K562 (cell line): ENCODE data around the gene NR1D2. TPM values are rescaled to one million over a fixed set of nuclear protein-coding genes. Genes with fewer than 3 reads are reported as not detected.

Experiments used
- ATAC-seq: fragments of 200-7000 bp; cut with Tn5 transposase; 3 replicates; pipeline ENCODE4 v1.9.1; 2020; ENCODE audit warnings: moderate library complexity
- BruUV-seq: library from RNA; stranded (reverse); fragments of 400-500 nt; replicated peaks from 2 replicates; lab custom pipeline; 2021; lab: Mats Ljungman, UMichigan
- CTCF ChIA-PET: fragments of 300-600 bp; formaldehyde crosslinking; extraction: SDS; loops from one replicate; lab custom pipeline; 2021; ENCODE audit warnings: low intra/inter-chr PET ratio; lab: Yijun Ruan, JAX
- POLR2A ChIA-PET: fragments of 300-600, 350-650 bp; sonication (Branson Sonifier 250); formaldehyde crosslinking; extraction: SDS; loops from one replicate; lab custom pipeline; 2021; ENCODE audit warnings: antibody characterized with exemption, inconsistent platforms; lab: Yijun Ruan, JAX
- DNase-seq, 4 experiments: peaks; one replicate each; pipeline versions ENCODE4 v3.0.0 to v3.0.0-alpha.2; 2011 to 2018; ENCODE audit warnings: low spot score in 3 of 4, mixed read lengths in 3 of 4; ENCODE audit errors: extremely low read depth in 1 of 4
- FAIRE-seq: peaks from 2 replicates; lab custom pipeline; 2011; peaks lifted over from hg19 to GRCh38; lab: Jason Lieb, UNC
- H2AFZ ChIP-seq: 2 replicates; pipeline ENCODE4 v1.6.0; 2011; ENCODE audit warnings: low read depth, low read length, control low read depth, inconsistent platforms
- H3K27ac ChIP-seq: fragments of 200-600 bp; 3 replicates; pipeline ENCODE4 v1.8.0; 2011; ENCODE audit warnings: low read depth, mild to moderate bottlenecking, control low read depth, inconsistent platforms, low read length, moderate library complexity, mixed read lengths; ENCODE audit errors: extremely low read depth
- H3K27me3 ChIP-seq, 2 experiments: fragments of 300-600 bp in 1 of 2; 2 replicates in 1 of 2; 3 replicates in 1 of 2; pipeline versions ENCODE4 v1.6.0 to v1.8.0; 2011; ENCODE audit warnings: inconsistent platforms in 2 of 2, low read length in 2 of 2, mild to moderate bottlenecking in 1 of 2, mixed read lengths in 1 of 2, moderate library complexity in 1 of 2; ENCODE audit not compliant: control insufficient read depth in 2 of 2, insufficient read depth in 2 of 2
- H3K36me3 ChIP-seq: fragments of 300-600 bp; 3 replicates; pipeline ENCODE4 v1.8.0; 2011; ENCODE audit warnings: mild to moderate bottlenecking, low read length, inconsistent platforms; ENCODE audit not compliant: control insufficient read depth, insufficient read depth
- H3K4me1 ChIP-seq, 2 experiments: fragments of 200-600 bp in 1 of 2; replicated peaks in 1 of 2; 2 replicates in 1 of 2; 3 replicates in 1 of 2; pipeline versions ENCODE4 v1.5.1 to v1.8.0; 2011; ENCODE audit warnings: inconsistent platforms in 2 of 2, low read length in 2 of 2, mild to moderate bottlenecking in 1 of 2, mixed read lengths in 1 of 2, moderate library complexity in 1 of 2; ENCODE audit not compliant: control insufficient read depth in 2 of 2, insufficient read depth in 2 of 2
- H3K4me2 ChIP-seq: 2 replicates; pipeline ENCODE4 v1.6.1; 2011; ENCODE audit warnings: low read length, control low read depth, inconsistent platforms, mixed read lengths; ENCODE audit not compliant: insufficient read depth
- H3K4me3 ChIP-seq: fragments of 200-600 bp; sonication (generic), shearing (Covaris generic); 2 replicates; pipeline ENCODE4 v1.5.1; 2016; ENCODE audit warnings: control low read depth, inconsistent platforms
- H3K79me2 ChIP-seq: fragments of 200-600 bp; 3 replicates; pipeline ENCODE4 v1.8.0; 2011; ENCODE audit warnings: low read length, inconsistent platforms; ENCODE audit not compliant: control insufficient read depth, insufficient read depth
- H3K9ac ChIP-seq, 2 experiments: 2 replicates each; pipeline versions ENCODE4 v1.6.0 to v1.6.1; 2011; ENCODE audit warnings: low read depth in 2 of 2, low read length in 2 of 2, control low read depth in 1 of 2, inconsistent platforms in 1 of 2, mild to moderate bottlenecking in 1 of 2, mixed read lengths in 1 of 2; ENCODE audit not compliant: insufficient read depth in 1 of 2
- H3K9me1 ChIP-seq: one replicate; pipeline ENCODE4 v1.6.0; 2011; ENCODE audit warnings: inconsistent platforms, mild to moderate bottlenecking, low read length, moderate library complexity; ENCODE audit not compliant: control insufficient read depth, insufficient read depth
- H3K9me3 ChIP-seq: replicated peaks from 2 replicates; pipeline ENCODE4 v1.5.1; 2011; ENCODE audit warnings: low read depth, low read length, inconsistent platforms; ENCODE audit not compliant: control insufficient read depth, insufficient read depth
- H4K20me1 ChIP-seq: replicated peaks from 2 replicates; pipeline ENCODE4 v1.6.1; 2011; ENCODE audit warnings: low read length, inconsistent platforms, mixed read lengths; ENCODE audit not compliant: control insufficient read depth, insufficient read depth
- ATF3 ChIP-seq, 2 experiments: fragments of 450-650 bp in 1 of 2; sonication (generic) in 1 of 2; formaldehyde crosslinking in 1 of 2; IDR thresholded peaks in 1 of 2; conservative IDR thresholded peaks in 1 of 2; 2 replicates each; pipeline versions ENCODE4 v1.6.1 to v1.8.1; 2016 to 2023; ENCODE audit warnings: mild to moderate bottlenecking in 2 of 2, moderate library complexity in 2 of 2, inconsistent platforms in 1 of 2, missing genetic modification reagents in 1 of 2
- CBX8 ChIP-seq: fragments of 200-600 bp; sonication (generic); IDR thresholded peaks from 2 replicates; pipeline ENCODE4 v1.6.1; 2012; ENCODE audit warnings: borderline replicate concordance, mixed run types, low read depth, mild to moderate bottlenecking, moderate library complexity, mixed read lengths, low read length, control low read depth, inconsistent platforms; ENCODE audit not compliant: poor library complexity, severe bottlenecking; ENCODE audit errors: extremely low read depth
- DMBX1 ChIP-seq: fragments of 250-450 bp; sonication (Bioruptor Pico); IDR thresholded peaks from 2 replicates; pipeline ENCODE4 v1.8.0; 2022; ENCODE audit warnings: inconsistent platforms, mild to moderate bottlenecking, moderate library complexity, borderline replicate concordance
- ELF1 ChIP-seq: fragments of 200-800 bp; sonication (Bioruptor generic); IDR thresholded peaks from 2 replicates; pipeline ENCODE4 v1.6.1; 2016; ENCODE audit warnings: missing genetic modification characterization, missing compliant biosample characterization
- ELF4 ChIP-seq: fragments of 450-650 bp; formaldehyde crosslinking; IDR thresholded peaks from 2 replicates; pipeline ENCODE4 v1.4.0; 2022; ENCODE audit warnings: missing genetic modification characterization
- IRF2 ChIP-seq: sonication (generic); formaldehyde crosslinking; IDR thresholded peaks from 2 replicates; pipeline ENCODE4 v1.8.1; 2022; ENCODE audit warnings: mild to moderate bottlenecking, missing genetic modification reagents
- LCOR ChIP-seq: sonication (generic); formaldehyde crosslinking; IDR thresholded peaks from 2 replicates; pipeline ENCODE4 v1.8.0; 2022; ENCODE audit warnings: mild to moderate bottlenecking, missing genetic modification reagents
- NR4A1 ChIP-seq, 2 experiments: fragments of 250-450 bp in 1 of 2; fragments of 450-650 bp in 1 of 2; sonication (Bioruptor Pico) in 1 of 2; IDR thresholded peaks; 2 replicates each; pipeline versions ENCODE4 v1.4.0 to v1.6.1; 2016 to 2020; ENCODE audit warnings: mild to moderate bottlenecking in 2 of 2, missing compliant biosample characterization in 1 of 2, missing genetic modification characterization in 1 of 2, moderate library complexity in 1 of 2
- POLR3A ChIP-seq: IDR thresholded peaks from 2 replicates; pipeline ENCODE4 v1.6.1; 2011; ENCODE audit warnings: borderline replicate concordance, mild to moderate bottlenecking, moderate library complexity; ENCODE audit not compliant: insufficient read length, insufficient read depth; ENCODE audit errors: extremely low read depth
- PYGO2 ChIP-seq: fragments of 450-650 bp; IDR thresholded peaks from 2 replicates; pipeline ENCODE4 v1.6.1; 2016; ENCODE audit warnings: mild to moderate bottlenecking, missing genetic modification characterization, moderate library complexity, missing compliant biosample characterization
- RBBP5 ChIP-seq: fragments of 200-600 bp; sonication (generic); IDR thresholded peaks from 2 replicates; pipeline ENCODE4 v1.6.1; 2012; ENCODE audit warnings: borderline replicate concordance, mild to moderate bottlenecking, low read length, control low read depth, inconsistent platforms; ENCODE audit not compliant: insufficient read depth, poor library complexity, severe bottlenecking
- RBM39 ChIP-seq: fragments of 200-400 bp; formaldehyde crosslinking; optimal IDR thresholded peaks from 2 replicates; pipeline ENCODE3; 2018; ENCODE audit warnings: low read depth, low read length
- TEAD2 ChIP-seq: fragments of 450-650 bp; IDR thresholded peaks from 2 replicates; pipeline ENCODE4 v1.6.1; 2016; ENCODE audit warnings: missing genetic modification characterization, control low read depth, missing compliant biosample characterization
- THRB ChIP-seq: fragments of 450-650 bp; formaldehyde crosslinking; conservative IDR thresholded peaks from 2 replicates; pipeline ENCODE4 v1.4.0; 2022; ENCODE audit warnings: mild to moderate bottlenecking, missing genetic modification characterization
- ZBTB17 ChIP-seq: fragments of 450-650 bp; formaldehyde crosslinking; IDR thresholded peaks from 2 replicates; pipeline ENCODE4 v1.4.0; 2020; ENCODE audit warnings: mild to moderate bottlenecking
- ZEB2 ChIP-seq: fragments of 450-650 bp; IDR thresholded peaks from 2 replicates; pipeline ENCODE4 v1.6.1; 2016
- ZNF282 ChIP-seq: sonication (generic); formaldehyde crosslinking; IDR thresholded peaks from 2 replicates; pipeline ENCODE4 v1.8.1; 2023; ENCODE audit warnings: missing genetic modification reagents
- ZNF668 ChIP-seq: fragments of 250-450 bp; sonication (Bioruptor Pico); IDR thresholded peaks from 2 replicates; pipeline ENCODE4 v1.8.0; 2022; ENCODE audit warnings: mild to moderate bottlenecking, inconsistent platforms
- WGBS: fragments of 100-300 bp; shearing (Covaris generic); methylation state at CpG from one replicate; pipeline ENCODE4 v1.1.6; 2016; ENCODE audit warnings: low coverage, mixed read lengths; ENCODE audit not compliant: insufficient coverage; ENCODE audit errors: missing lambda C conversion rate; 5-methylcytosine and 5-hydroxymethylcytosine counted together
- in situ Hi-C: fragments of 300-500 bp; cut with MboI; formaldehyde crosslinking; loops from 4 replicates; pipeline ENCODE4 v1.15.0; 2018; ENCODE audit warnings: inconsistent platforms, mixed read lengths
- intact Hi-C: fragments of 100-400 bp; cut with micrococcal nuclease; formaldehyde crosslinking; loops from 2 replicates; pipeline ENCODE4 v1.14.2; 2022
- polyA plus RNA-seq, 8 experiments: library from polyadenylated mRNA; depleted of rRNA in 4 of 8; stranded (reverse) in 5 of 8; unstranded in 3 of 8; fragments of >200 nt; fragmentation: Nextera tagmentation in 2 of 8; fragmentation: Illumina TruSeq in 1 of 8; extraction: Ambion mirVana in 2 of 8; extraction: Trizol in 1 of 8; gene quantifications; 2 replicates each; pipeline versions ENCODE4 v1.2.1 to v1.2.3, GENCODE V29; 2011 to 2014; ENCODE audit warnings: inconsistent platforms in 1 of 8, missing spikeins in 1 of 8
- total RNA-seq, 7 experiments: library from RNA; depleted of rRNA in 6 of 7; stranded (reverse); fragments of >200 nt in 6 of 7; fragmentation: Illumina TruSeq in 2 of 7; extraction: Trizol in 2 of 7; gene quantifications; 2 replicates each; pipeline versions ENCODE4 v1.2.1 to v1.2.3, GENCODE V29; 2011 to 2021; ENCODE audit warnings: low replicate concordance in 1 of 7

Gene NR1D2
- total and polyA plus RNA-seq, 9 of the 15 experiments (the other 6 are each of a cell fraction or from before 2014, with no cell fraction given), result 1.2 to 5.5 (median 2.9) TPM

GRCh38 chr3:23928524-23928923, 16.6 kb upstream of the NR1D2 start (continued):
- TF ChIP-seq CBX8, result no peak
- no peak for TF ChIP-seq IRF2 (CRISPR knock-in tag)
- no peak for TF ChIP-seq POLR3A
- no peak for TF ChIP-seq DMBX1 (CRISPR knock-in tag)
- no peak for TF ChIP-seq RBBP5
- TF ChIP-seq ZBTB17 (CRISPR knock-in tag), result 0 out of 2 replicates have a peak, but pooled peaks have one; percentile 48
- no peak for TF ChIP-seq ZNF282 (CRISPR knock-in tag)
- TF ChIP-seq ZEB2, result no peak

GRCh38 chr3:23931597-23931996, 13.5 kb upstream of the NR1D2 start:
- ChIA-PET POLR2A (interaction anchor here (1.1 to 8.9 kb wide), 2 partner anchors 7 to 13 kb away, joined by 5 to 81 read pairs; partner anchors contain the start of genes NKIRAS1 and RPL15), CTCF (no interaction called here)
- TF ChIP-seq ELF4 (CRISPR knock-in tag) (peak; percentile 23; the same call in 1 of the 2 replicates), RBM39 (peak; percentile 88), ELF1 (tag) (peak; percentile 75), LCOR (CRISPR knock-in tag) (0 out of 2 replicates have a peak, but pooled peaks have one; percentile 26), NR4A1 (CRISPR knock-in tag; IDR thresholded peaks at IDR 0.05) (no peak), NR4A1 (tag; IDR thresholded peaks at IDR 0.05) (no peak), PYGO2 (tag) (no peak), ZNF668 (CRISPR knock-in tag) (peak; percentile 22; the same call in 1 of the 2 replicates), TEAD2 (no peak), THRB (no peak), ATF3 (IDR thresholded peaks at IDR 0.05) (no peak), ATF3 (CRISPR knock-in tag; conservative IDR thresholded peaks at IDR 0.05) (no peak)
- Histone ChIP-seq H3K4me2 (no peak overlapping the region), H3K4me3 (no peak overlapping the region), H3K4me1 (no peaks in the 10 kb centered on the region; a peak in 1 of 5 replicates), H3K36me3 (no peaks in the 10 kb centered on the region), H3K9me1 (no peaks in the 10 kb centered on the region), H3K9me3 (no peaks in the 10 kb centered on the region), H2AFZ (peak overlapping the region; percentile 74), H3K27ac (no peak overlapping the region), H3K9ac (no peak overlapping the region), H4K20me1 (no peaks in the 10 kb centered on the region), H3K79me2 (no peaks in the 10 kb centered on the region), H3K27me3 (no peaks in the 10 kb centered on the region)
- DNase-seq, result no peak
- no peak for ATAC-seq
- intact Hi-C loops (no loop called here), in situ Hi-C loops (no loop called here)
- FAIRE-seq, result peak; percentile 26
- WGBS, result 26% methylated on average over 3 of the region's 3 CpGs
- no TSS peak for BruUV-seq
